CD4-positive, alpha-beta T cell (primary cell): ENCODE results near the gene CROT. TPM values are rescaled to one million over a fixed set of nuclear protein-coding genes. Genes with fewer than 3 reads are reported as not detected.

ENCODE experiments used
- ATAC-seq: fragments of 200-7000 bp; cut with Tn5 transposase; one replicate; pipeline ENCODE4 v1.10.0; 2022; ENCODE audit warnings: mild to moderate bottlenecking; ENCODE audit not compliant: poor library complexity
- CTCF ChIA-PET: fragments of 350-600 bp; sonication (Branson Sonifier 250); formaldehyde crosslinking; loops from one replicate; lab custom pipeline; 2021; ENCODE audit warnings: antibody characterized with exemption, inconsistent platforms; lab: Charles Lee
- POLR2A ChIA-PET: fragments of 350-600 bp; sonication (Branson Sonifier 250); formaldehyde crosslinking; loops from one replicate; lab custom pipeline; 2021; ENCODE audit warnings: antibody characterized with exemption, inconsistent platforms; lab: Charles Lee
- DNase-seq, 14 experiments: peaks; one replicate each; pipeline ENCODE4 v3.0.0-alpha.2; 2013 to 2020; ENCODE audit warnings: mixed read lengths in 2 of 14
- H3K27ac ChIP-seq, 2 donors: one replicate each; pipeline versions ENCODE4 v1.5.1 to v1.7.0; 2013; ENCODE audit warnings: low read length in 2 of 2, low read depth in 1 of 2, mild to moderate bottlenecking in 1 of 2
- H3K27me3 ChIP-seq, 2 experiments: 1 replicate in 1 of 2; 2 replicates in 1 of 2; pipeline versions ENCODE4 v1.6.1 to v1.7.0; 2013; ENCODE audit warnings: low read length in 2 of 2, control low read depth in 1 of 2, mild to moderate bottlenecking in 1 of 2, moderate library complexity in 1 of 2; ENCODE audit not compliant: insufficient read depth in 2 of 2, control insufficient read depth in 1 of 2
- H3K36me3 ChIP-seq: one replicate; pipeline ENCODE4 v1.6.1; 2013; ENCODE audit warnings: low read length, control low read depth; ENCODE audit not compliant: insufficient read depth
- H3K4me1 ChIP-seq: one replicate; pipeline ENCODE4 v1.6.1; 2013; ENCODE audit warnings: low read length, control low read depth; ENCODE audit not compliant: insufficient read depth
- H3K4me3 ChIP-seq: one replicate; pipeline ENCODE4 v1.5.1; 2013; ENCODE audit warnings: mild to moderate bottlenecking, low read length, moderate library complexity
- H3K9me3 ChIP-seq, 2 experiments: 1 replicate in 1 of 2; 2 replicates in 1 of 2; pipeline versions ENCODE4 v1.6.1 to v1.7.0; 2013; ENCODE audit warnings: low read length in 2 of 2, mild to moderate bottlenecking in 2 of 2, control low read depth in 1 of 2, moderate library complexity in 1 of 2; ENCODE audit not compliant: control insufficient read depth in 1 of 2, insufficient read depth in 1 of 2
- H3K27ac Mint-ChIP-seq: one replicate; pipeline ENCODE4 v1.8.0; 2020; ENCODE audit warnings: mixed read lengths
- H3K27me3 Mint-ChIP-seq: one replicate; pipeline ENCODE4 v1.8.0; 2021; ENCODE audit warnings: mixed read lengths
- H3K36me3 Mint-ChIP-seq: one replicate; pipeline ENCODE4 v1.8.0; 2021; ENCODE audit warnings: low read depth, mixed read lengths
- H3K4me1 Mint-ChIP-seq: one replicate; pipeline ENCODE4 v1.8.0; 2021; ENCODE audit warnings: low read depth, mixed read lengths
- H3K4me3 Mint-ChIP-seq: one replicate; pipeline ENCODE4 v1.8.0; 2020; ENCODE audit warnings: mild to moderate bottlenecking, mixed read lengths
- H3K9me3 Mint-ChIP-seq: one replicate; pipeline ENCODE4 v1.8.0; 2020; ENCODE audit warnings: mixed read lengths
- intact Hi-C, 2 experiments: fragments of 100-400 bp; cut with DNase I in 1 of 2; cut with micrococcal nuclease in 1 of 2; formaldehyde crosslinking; loops; one replicate each; pipeline versions ENCODE4 v1.15.1 to v1.9.0; 2023 to 2025; cut with DNase I, micrococcal nuclease
- total RNA-seq, 174 experiments: library from RNA in 2 of 174; stranded (reverse) in 2 of 174; gene quantifications; one replicate each; pipeline ENCODE4 v1.2.3 and lab custom pipeline; 2021 to 2026
- TF ChIP-seq, protein P1 (sequence below): fragments of 200-600 bp; IDR thresholded peaks from one replicate; pipeline ENCODE4 v1.8.0; 2022; ENCODE audit warnings: antibody characterized with exemption, mild to moderate bottlenecking

The CROT gene
- total RNA-seq, 2 experiments from 2014 or later: 8.5 to 8.6 TPM

DNA sequence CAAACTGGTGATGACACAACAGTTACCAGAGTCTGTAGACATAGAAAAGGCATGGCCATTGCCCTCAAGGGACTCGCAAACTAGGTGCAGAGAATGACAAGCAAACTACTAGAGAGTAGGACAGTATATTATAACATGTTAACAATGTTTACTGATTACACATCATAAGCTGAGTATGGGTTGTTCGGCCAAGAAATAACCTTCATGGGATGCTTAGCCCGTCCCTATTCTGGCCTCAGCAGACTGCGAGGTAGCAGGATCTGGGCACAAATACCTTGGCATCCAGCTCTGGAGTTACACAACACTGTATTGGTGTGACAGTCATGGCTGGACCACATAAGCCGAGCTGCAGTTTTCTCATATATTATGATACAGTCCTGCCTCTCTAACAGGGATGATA, 78.6 kb downstream of the CROT start:
- Histone ChIP-seq H3K27me3 (peaks cover 3 to 11% of the 10 kb centered on the region in 2 experiments), H3K27ac (no peak overlapping the region), H3K4me1 (no peaks in the 10 kb centered on the region), H3K36me3 (no peaks in the 10 kb centered on the region), H3K4me3 (no peak overlapping the region), H3K9me3 (no peaks in the 10 kb centered on the region)
- H3K4me1 Mint-ChIP-seq: no peaks in the 10 kb centered on the region
- H3K9me3 Mint-ChIP-seq: no peaks in the 10 kb centered on the region
- DNase-seq (no peak), ATAC-seq (no peak)
- ChIA-PET CTCF (interaction anchor here (2.4 kb wide), 1 partner anchor 112 kb away, joined by 8 read pairs; no protein-coding TSS in a partner anchor), POLR2A (no interaction called here)
- no peaks in the 10 kb centered on the region for H3K36me3 Mint-ChIP-seq
- H3K27ac Mint-ChIP-seq: no peak overlapping the region
- no peak overlapping the region for H3K4me3 Mint-ChIP-seq
- TF ChIP-seq, protein P1, sequence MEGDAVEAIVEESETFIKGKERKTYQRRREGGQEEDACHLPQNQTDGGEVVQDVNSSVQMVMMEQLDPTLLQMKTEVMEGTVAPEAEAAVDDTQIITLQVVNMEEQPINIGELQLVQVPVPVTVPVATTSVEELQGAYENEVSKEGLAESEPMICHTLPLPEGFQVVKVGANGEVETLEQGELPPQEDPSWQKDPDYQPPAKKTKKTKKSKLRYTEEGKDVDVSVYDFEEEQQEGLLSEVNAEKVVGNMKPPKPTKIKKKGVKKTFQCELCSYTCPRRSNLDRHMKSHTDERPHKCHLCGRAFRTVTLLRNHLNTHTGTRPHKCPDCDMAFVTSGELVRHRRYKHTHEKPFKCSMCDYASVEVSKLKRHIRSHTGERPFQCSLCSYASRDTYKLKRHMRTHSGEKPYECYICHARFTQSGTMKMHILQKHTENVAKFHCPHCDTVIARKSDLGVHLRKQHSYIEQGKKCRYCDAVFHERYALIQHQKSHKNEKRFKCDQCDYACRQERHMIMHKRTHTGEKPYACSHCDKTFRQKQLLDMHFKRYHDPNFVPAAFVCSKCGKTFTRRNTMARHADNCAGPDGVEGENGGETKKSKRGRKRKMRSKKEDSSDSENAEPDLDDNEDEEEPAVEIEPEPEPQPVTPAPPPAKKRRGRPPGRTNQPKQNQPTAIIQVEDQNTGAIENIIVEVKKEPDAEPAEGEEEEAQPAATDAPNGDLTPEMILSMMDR: no peak
- intact Hi-C loops: no loop called here
- peaks cover 25% of the 10 kb centered on the region for H3K27me3 Mint-ChIP-seq

DNA sequence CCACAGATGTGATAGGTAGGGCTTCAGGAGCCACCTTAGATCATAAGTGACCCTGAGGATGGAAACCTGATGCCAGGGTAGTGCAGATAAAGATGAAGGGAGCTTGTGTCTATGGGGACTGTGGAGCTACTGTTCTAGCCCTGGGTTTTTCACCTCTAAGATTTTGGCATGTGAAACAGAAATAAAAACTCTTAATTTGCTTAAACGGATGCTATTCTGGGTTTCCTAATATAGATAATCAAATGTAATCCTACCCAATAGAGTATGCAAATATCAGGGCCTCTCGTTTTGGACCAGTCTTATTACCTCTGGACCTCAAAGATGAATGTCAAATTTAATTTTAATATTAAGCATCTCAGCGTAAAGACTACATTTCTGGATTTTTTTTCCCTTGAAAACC, 80.7 kb downstream of the CROT start:
- DNase-seq: no peak
- H3K9me3 ChIP-seq: no peaks in the 10 kb centered on the region
- H3K4me3 ChIP-seq: no peak overlapping the region
- peaks cover 25% of the 10 kb centered on the region for H3K27me3 Mint-ChIP-seq
- intact Hi-C loops: no loop called here
- TF ChIP-seq, protein P1: no peak
- H3K36me3 Mint-ChIP-seq: no peaks in the 10 kb centered on the region
- ChIA-PET CTCF (no interaction called here), POLR2A (no interaction called here)
- no peak overlapping the region for H3K4me3 Mint-ChIP-seq
- no peak for ATAC-seq
- H3K27ac ChIP-seq: no peak overlapping the region
- no peak overlapping the region for H3K27ac Mint-ChIP-seq
- no peaks in the 10 kb centered on the region for H3K4me1 Mint-ChIP-seq
- peaks cover 3 to 15% of the 10 kb centered on the region in 2 experiments for H3K27me3 ChIP-seq
- no peaks in the 10 kb centered on the region for H3K9me3 Mint-ChIP-seq
- no peaks in the 10 kb centered on the region for H3K4me1 ChIP-seq
- no peaks in the 10 kb centered on the region for H3K36me3 ChIP-seq

DNA sequence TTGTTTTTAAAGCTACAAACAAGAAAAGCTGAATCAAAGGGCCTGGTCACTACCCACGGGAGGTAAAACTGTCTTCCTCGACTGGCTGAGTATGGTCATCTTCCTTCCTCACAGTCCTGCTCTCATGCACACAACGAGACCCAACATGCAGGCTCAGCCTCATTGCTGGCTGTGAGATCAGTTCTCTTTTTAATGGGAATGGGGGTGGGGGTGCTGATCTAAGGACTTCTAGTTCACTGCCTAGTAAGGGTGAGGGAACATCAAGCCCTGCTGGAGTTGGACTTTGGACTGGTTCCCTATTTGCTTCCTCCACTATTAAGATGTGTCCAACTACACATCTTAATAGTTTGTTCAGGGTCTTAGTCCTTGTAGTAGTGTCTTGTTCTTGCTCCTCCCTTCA, 81.8 kb downstream of the CROT start:
- Mint-ChIP-seq H3K9me3 (no peaks in the 10 kb centered on the region), H3K4me3 (no peak overlapping the region), H3K4me1 (no peaks in the 10 kb centered on the region), H3K27ac (no peak overlapping the region), H3K36me3 (no peaks in the 10 kb centered on the region), H3K27me3 (peaks cover 25% of the 10 kb centered on the region)
- Histone ChIP-seq H3K4me3 (no peak overlapping the region), H3K27ac (no peak overlapping the region), H3K9me3 (no peaks in the 10 kb centered on the region), H3K27me3 (peaks cover 3 to 15% of the 10 kb centered on the region in 2 experiments), H3K36me3 (no peaks in the 10 kb centered on the region), H3K4me1 (no peaks in the 10 kb centered on the region)
- ChIA-PET CTCF (no interaction called here), POLR2A (no interaction called here)
- ATAC-seq (no peak), DNase-seq (no peak)
- TF ChIP-seq, protein P1: no peak
- intact Hi-C loops: no loop called here
